H9 (cell line): ENCODE results near the gene KDM2B. TPM values are rescaled to one million over a fixed set of nuclear protein-coding genes. Genes with fewer than 3 reads are reported as not detected.

Source experiments
- DNase-seq: peaks from one replicate; pipeline ENCODE4 v3.0.0-alpha.2; 2017
- H2AFZ ChIP-seq: one replicate; pipeline ENCODE4 v1.6.1; 2013; ENCODE audit warnings: mild to moderate bottlenecking, low read length, control low read depth, moderate library complexity
- H2AK5ac ChIP-seq: 2 replicates; pipeline ENCODE4 v1.6.1; 2013; ENCODE audit warnings: low read length, control low read depth, mixed read lengths; ENCODE audit not compliant: insufficient read length
- H2BK120ac ChIP-seq: one replicate; pipeline ENCODE4 v1.6.1; 2013; ENCODE audit warnings: low read depth, mild to moderate bottlenecking, low read length, control low read depth, inconsistent platforms; ENCODE audit not compliant: poor library complexity, severe bottlenecking
- H2BK12ac ChIP-seq: 2 replicates; pipeline ENCODE4 v1.6.1; 2013; ENCODE audit warnings: low read length, control low read depth, mixed read lengths, low read depth; ENCODE audit not compliant: insufficient read length
- H2BK15ac ChIP-seq: 2 replicates; pipeline ENCODE4 v1.6.1; 2013; ENCODE audit warnings: low read depth, low read length, control low read depth
- H2BK20ac ChIP-seq: one replicate; pipeline ENCODE4 v1.6.1; 2013; ENCODE audit warnings: low read depth, mild to moderate bottlenecking, low read length, control low read depth, inconsistent platforms; ENCODE audit not compliant: poor library complexity, severe bottlenecking
- H2BK5ac ChIP-seq: 2 replicates; pipeline ENCODE4 v1.6.1; 2013; ENCODE audit warnings: low read length, control low read depth, mixed read lengths; ENCODE audit not compliant: insufficient read length
- H3K14ac ChIP-seq: 2 replicates; pipeline ENCODE4 v1.6.1; 2013; ENCODE audit warnings: low read length, control low read depth; ENCODE audit not compliant: insufficient read depth
- H3K18ac ChIP-seq: 2 replicates; pipeline ENCODE4 v1.6.1; 2013; ENCODE audit warnings: low read depth, mild to moderate bottlenecking, mixed read lengths, low read length, control low read depth; ENCODE audit not compliant: insufficient read length
- H3K23ac ChIP-seq: 2 replicates; pipeline ENCODE4 v1.6.1; 2013; ENCODE audit warnings: low read length, control low read depth, mixed read lengths, low read depth; ENCODE audit not compliant: insufficient read length
- H3K23me2 ChIP-seq: 2 replicates; pipeline ENCODE4 v1.6.1; 2013; ENCODE audit warnings: low read depth, mild to moderate bottlenecking, mixed read lengths, low read length, control low read depth; ENCODE audit not compliant: insufficient read length, poor library complexity, severe bottlenecking
- H3K27ac ChIP-seq: 2 replicates; pipeline ENCODE4 v1.5.1; 2013; ENCODE audit warnings: low read length, control low read depth, mixed read lengths, low read depth; ENCODE audit not compliant: insufficient read length
- H3K27me3 ChIP-seq: 2 replicates; pipeline ENCODE4 v1.6.1; 2013; ENCODE audit warnings: low read length, control low read depth, inconsistent platforms; ENCODE audit not compliant: insufficient read depth
- H3K4ac ChIP-seq: 2 replicates; pipeline ENCODE4 v1.6.1; 2013; ENCODE audit warnings: low read depth, mild to moderate bottlenecking, control low read depth, inconsistent platforms, low read length, moderate library complexity
- H3K4me1 ChIP-seq: 2 replicates; pipeline ENCODE4 v1.6.1; 2013; ENCODE audit warnings: low read length, control low read depth, inconsistent platforms; ENCODE audit not compliant: insufficient read depth
- H3K4me2 ChIP-seq: 2 replicates; pipeline ENCODE4 v1.6.1; 2013; ENCODE audit warnings: low read length, control low read depth, mixed read lengths; ENCODE audit not compliant: insufficient read length, insufficient read depth
- H3K56ac ChIP-seq: 2 replicates; pipeline ENCODE4 v1.6.1; 2013; ENCODE audit warnings: low read depth, mild to moderate bottlenecking, mixed read lengths, low read length, control low read depth; ENCODE audit not compliant: insufficient read length
- H3K79me1 ChIP-seq: 2 replicates; pipeline ENCODE4 v1.6.1; 2013; ENCODE audit warnings: low read depth, mild to moderate bottlenecking, moderate library complexity, low read length, control low read depth, inconsistent platforms; ENCODE audit not compliant: insufficient read depth, poor library complexity, severe bottlenecking
- H3K79me2 ChIP-seq: 2 replicates; pipeline ENCODE4 v1.6.1; 2013; ENCODE audit warnings: low read length, control low read depth, inconsistent platforms; ENCODE audit not compliant: insufficient read depth
- H3K9ac ChIP-seq: 2 replicates; pipeline ENCODE4 v1.6.1; 2013; ENCODE audit warnings: low read length, control low read depth, mixed read lengths; ENCODE audit not compliant: insufficient read length; ENCODE audit errors: extremely low read depth
- H3K9me3 ChIP-seq: one replicate; pipeline ENCODE4 v1.6.1; 2013; ENCODE audit warnings: low read depth, low read length, inconsistent platforms; ENCODE audit not compliant: control insufficient read depth
- H3T11ph ChIP-seq: one replicate; pipeline ENCODE4 v1.6.1; 2013; ENCODE audit warnings: mild to moderate bottlenecking, low read length, control low read depth, inconsistent platforms
- H4K20me1 ChIP-seq: one replicate; pipeline ENCODE4 v1.6.1; 2013; ENCODE audit not compliant: control insufficient read depth, insufficient read length, insufficient read depth
- H4K5ac ChIP-seq: 2 replicates; pipeline ENCODE4 v1.6.1; 2013; ENCODE audit warnings: low read depth, mild to moderate bottlenecking, mixed read lengths, low read length, control low read depth; ENCODE audit not compliant: insufficient read length
- H4K8ac ChIP-seq: replicated peaks from 2 replicates; pipeline ENCODE4 v1.6.1; 2013; ENCODE audit warnings: low read length, control low read depth, mixed read lengths, low read depth; ENCODE audit not compliant: insufficient read length
- H4K91ac ChIP-seq: 2 replicates; pipeline ENCODE4 v1.6.1; 2013; ENCODE audit warnings: low read depth, mild to moderate bottlenecking, moderate library complexity, mixed read lengths, low read length, control low read depth; ENCODE audit not compliant: insufficient read length
- H3K27ac Mint-ChIP-seq, 3 experiments: 2 replicates in 2 of 3; 3 replicates in 1 of 3; pipeline ENCODE4 v1.8.0; 2020 to 2021; ENCODE audit warnings: mixed read lengths in 3 of 3, mild to moderate bottlenecking in 1 of 3, moderate library complexity in 1 of 3
- H3K27me3 Mint-ChIP-seq: 2 replicates; pipeline ENCODE4 v1.8.0; 2021; ENCODE audit warnings: low read depth, mild to moderate bottlenecking, moderate library complexity, mixed read lengths
- H3K36me3 Mint-ChIP-seq, 3 experiments: 2 replicates in 2 of 3; 3 replicates in 1 of 3; pipeline ENCODE4 v1.8.0; 2020 to 2021; ENCODE audit warnings: low read depth in 3 of 3, mixed read lengths in 3 of 3; ENCODE audit not compliant: insufficient read depth in 1 of 3
- H3K4me1 Mint-ChIP-seq, 2 experiments: 2 replicates each; pipeline ENCODE4 v1.8.0; 2020; ENCODE audit warnings: mixed read lengths in 2 of 2
- H3K4me3 Mint-ChIP-seq, 2 experiments: 2 replicates in 1 of 2; 3 replicates in 1 of 2; pipeline ENCODE4 v1.8.0; 2020 to 2021; ENCODE audit warnings: mild to moderate bottlenecking in 2 of 2, mixed read lengths in 2 of 2, moderate library complexity in 1 of 2
- H3K9me3 Mint-ChIP-seq, 2 experiments: 2 replicates in 1 of 2; 3 replicates in 1 of 2; pipeline ENCODE4 v1.8.0; 2020; ENCODE audit warnings: mild to moderate bottlenecking in 2 of 2, mixed read lengths in 2 of 2, moderate library complexity in 1 of 2
- WGBS: extraction: QIAGEN DNeasy Blood & Tissue Kit; methylation state at CpG from one replicate; pipeline ENCODE4 v1.1.7; 2013; ENCODE audit warnings: missing lambda C conversion rate, low lambda C conversion rate, mixed read lengths; ENCODE audit not compliant: insufficient read length; ENCODE audit errors: extremely low coverage; 5-methylcytosine and 5-hydroxymethylcytosine counted together
- total RNA-seq: library from RNA; stranded (reverse); gene quantifications from 2 replicates; pipeline ENCODE4 v1.2.1, GENCODE V29; 2021
- TF ChIP-seq, protein P1 (sequence below): fragments of 200-600 bp; sonication (generic); conservative IDR thresholded peaks from 3 replicates; pipeline ENCODE4 v1.8.0; 2021; ENCODE audit warnings: antibody characterized with exemption, mild to moderate bottlenecking

Gene KDM2B
- total RNA-seq, 1 experiment from 2014 or later: 143 TPM

GRCh38 chr12:121428883-121429282 is 151.9 kb downstream of the KDM2B start:
- Histone ChIP-seq H2AFZ (no peak overlapping the region), H4K8ac (no peak overlapping the region), H3T11ph (no peak overlapping the region), H3K4me2 (no peak overlapping the region), H3K56ac (no peak overlapping the region), H4K20me1 (no peaks in the 10 kb centered on the region), H2AK5ac (no peak overlapping the region), H3K14ac (no peak overlapping the region), H3K79me2 (no peaks in the 10 kb centered on the region), H3K4ac (no peak overlapping the region), H4K5ac (no peak overlapping the region), H2BK120ac (no peak overlapping the region), H3K9me3 (no peaks in the 10 kb centered on the region), H2BK5ac (no peak overlapping the region), H3K4me1 (no peaks in the 10 kb centered on the region), H3K27me3 (no peaks in the 10 kb centered on the region), H3K27ac (no peak overlapping the region), H3K18ac (no peak overlapping the region), H3K9ac (no peak overlapping the region), H2BK12ac (no peak overlapping the region), H3K23me2 (no peaks in the 10 kb centered on the region), H3K23ac (no peak overlapping the region), H3K79me1 (no peaks in the 10 kb centered on the region), H2BK15ac (no peak overlapping the region), H2BK20ac (no peak overlapping the region), H4K91ac (no peak overlapping the region)
- TF ChIP-seq, protein P1, sequence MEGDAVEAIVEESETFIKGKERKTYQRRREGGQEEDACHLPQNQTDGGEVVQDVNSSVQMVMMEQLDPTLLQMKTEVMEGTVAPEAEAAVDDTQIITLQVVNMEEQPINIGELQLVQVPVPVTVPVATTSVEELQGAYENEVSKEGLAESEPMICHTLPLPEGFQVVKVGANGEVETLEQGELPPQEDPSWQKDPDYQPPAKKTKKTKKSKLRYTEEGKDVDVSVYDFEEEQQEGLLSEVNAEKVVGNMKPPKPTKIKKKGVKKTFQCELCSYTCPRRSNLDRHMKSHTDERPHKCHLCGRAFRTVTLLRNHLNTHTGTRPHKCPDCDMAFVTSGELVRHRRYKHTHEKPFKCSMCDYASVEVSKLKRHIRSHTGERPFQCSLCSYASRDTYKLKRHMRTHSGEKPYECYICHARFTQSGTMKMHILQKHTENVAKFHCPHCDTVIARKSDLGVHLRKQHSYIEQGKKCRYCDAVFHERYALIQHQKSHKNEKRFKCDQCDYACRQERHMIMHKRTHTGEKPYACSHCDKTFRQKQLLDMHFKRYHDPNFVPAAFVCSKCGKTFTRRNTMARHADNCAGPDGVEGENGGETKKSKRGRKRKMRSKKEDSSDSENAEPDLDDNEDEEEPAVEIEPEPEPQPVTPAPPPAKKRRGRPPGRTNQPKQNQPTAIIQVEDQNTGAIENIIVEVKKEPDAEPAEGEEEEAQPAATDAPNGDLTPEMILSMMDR: no peak
- no peaks in the 10 kb centered on the region for H3K27me3 Mint-ChIP-seq
- peaks cover 42 to 96% (median 87%) of the 10 kb centered on the region in 3 experiments for H3K36me3 Mint-ChIP-seq
- no peak overlapping the region for H3K27ac Mint-ChIP-seq
- no peaks in the 10 kb centered on the region for H3K9me3 Mint-ChIP-seq
- DNase-seq: no peak
- no CpG with 5 or more reads among the region's 6 CpGs for WGBS
- H3K4me1 Mint-ChIP-seq: no peaks in the 10 kb centered on the region
- H3K4me3 Mint-ChIP-seq: no peak overlapping the region
